HG03457 (cell line): Measurements from ENCODE around the gene TSSK3.
"Not testable (repeated sequence)": the region's sequence is repeated elsewhere in the genome, so short reads cannot be mapped to it uniquely, and the experiment has no call there.

Experiments
- ATAC-seq: cut with Tn5 transposase; IDR thresholded peaks from one replicate; pipeline ENCODE4 v1.9.1; 2021; ENCODE audit warnings: moderate number of reproducible peaks; ENCODE audit not compliant: unreplicated experiment

The TSSK3 gene

DNA sequence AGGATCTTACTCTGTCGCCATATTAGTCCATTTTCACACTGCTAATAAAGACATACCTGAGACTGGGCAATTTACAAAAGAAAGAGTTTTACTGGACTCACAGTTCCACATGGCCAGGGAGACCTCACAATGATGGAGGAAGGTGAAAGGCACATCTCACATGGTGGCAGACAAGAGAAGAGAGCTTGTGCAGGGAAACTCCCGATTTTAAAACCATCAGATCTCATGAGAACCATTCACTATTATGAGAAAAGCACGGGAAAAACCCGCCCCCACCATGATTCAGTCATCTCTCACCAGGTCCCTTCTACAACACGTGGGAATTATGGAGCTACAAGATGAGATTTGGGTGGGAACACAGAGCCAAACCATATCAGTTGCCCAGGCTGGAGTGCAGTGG is 34.2 kb downstream of the TSSK3 start:
- not testable (repeated sequence) for ATAC-seq

DNA sequence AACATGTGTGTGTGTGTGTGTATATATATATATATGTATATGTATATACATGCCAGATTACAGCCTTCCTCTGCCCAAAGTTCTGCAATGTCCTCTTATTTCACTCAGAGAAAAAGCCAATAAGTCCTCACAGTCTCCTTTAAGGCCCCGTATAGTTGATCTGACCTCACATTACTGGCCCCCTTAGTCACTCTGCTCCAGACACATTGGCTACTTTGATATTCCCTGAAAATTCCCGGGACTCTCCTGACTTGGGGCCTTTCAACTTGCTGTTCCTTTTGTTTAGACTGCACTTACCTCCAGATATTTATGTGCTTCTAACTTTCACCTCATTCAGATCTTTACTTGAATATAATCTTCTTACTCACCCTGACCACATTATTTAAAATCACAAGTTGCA is 36.1 kb downstream of the TSSK3 start:
- no peak for ATAC-seq

DNA sequence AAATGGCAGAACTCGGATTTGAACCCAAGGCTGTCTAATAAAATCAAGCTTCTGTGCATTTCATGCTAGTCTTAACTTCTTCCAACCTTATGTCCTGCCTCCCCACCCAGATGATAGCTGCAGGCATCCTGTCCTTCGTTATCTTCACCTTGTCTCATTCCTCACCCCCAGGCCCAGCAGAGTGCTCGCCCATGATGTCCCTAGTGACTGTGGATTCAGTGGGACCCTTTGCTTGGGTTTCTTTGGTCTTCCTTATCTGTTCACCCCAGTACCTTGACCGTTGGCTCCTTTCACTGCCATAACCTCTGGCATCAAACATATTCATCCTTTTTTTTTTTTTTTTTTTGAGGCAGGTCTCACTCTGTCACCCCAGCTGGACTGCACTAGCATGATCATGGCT is 37.5 kb downstream of the TSSK3 start:
- ATAC-seq = no peak

DNA sequence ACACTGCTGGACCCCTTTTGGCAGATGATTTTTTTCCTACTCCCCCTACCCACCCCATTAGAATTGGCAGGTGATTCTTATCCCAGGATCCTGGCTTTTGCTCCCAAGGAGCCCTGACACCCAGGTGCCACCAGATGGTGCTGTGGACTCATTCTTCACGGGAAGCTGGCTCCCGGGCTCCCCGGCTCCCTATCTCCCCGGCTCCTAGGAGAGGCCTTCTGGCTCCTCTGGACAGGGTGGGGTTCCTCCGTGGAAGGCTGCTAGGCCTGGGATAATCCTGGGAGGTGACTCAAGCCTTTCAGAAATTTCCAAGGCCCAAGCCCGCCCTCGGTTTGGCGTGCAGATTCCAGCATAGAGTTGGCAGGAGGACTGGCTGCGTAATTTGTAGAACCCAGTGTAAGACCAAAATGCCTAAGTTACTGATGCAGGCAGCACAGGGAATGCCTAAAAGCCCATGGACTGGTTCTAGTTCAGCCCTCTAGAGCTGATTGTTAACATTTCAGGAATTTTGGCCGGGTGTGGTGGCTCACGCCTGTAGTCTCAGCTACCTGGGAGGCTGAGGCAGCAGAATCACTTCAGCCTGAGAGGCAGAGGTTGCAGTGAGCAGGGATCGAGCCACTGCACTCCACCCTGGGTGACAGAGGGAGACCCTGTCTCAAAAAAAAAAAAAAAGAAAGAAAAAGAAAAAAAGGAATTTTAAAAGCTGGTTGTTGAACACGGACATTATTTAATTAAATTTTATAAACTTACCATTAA is 38.7 kb downstream of the TSSK3 start:
- ATAC-seq = no peak

DNA sequence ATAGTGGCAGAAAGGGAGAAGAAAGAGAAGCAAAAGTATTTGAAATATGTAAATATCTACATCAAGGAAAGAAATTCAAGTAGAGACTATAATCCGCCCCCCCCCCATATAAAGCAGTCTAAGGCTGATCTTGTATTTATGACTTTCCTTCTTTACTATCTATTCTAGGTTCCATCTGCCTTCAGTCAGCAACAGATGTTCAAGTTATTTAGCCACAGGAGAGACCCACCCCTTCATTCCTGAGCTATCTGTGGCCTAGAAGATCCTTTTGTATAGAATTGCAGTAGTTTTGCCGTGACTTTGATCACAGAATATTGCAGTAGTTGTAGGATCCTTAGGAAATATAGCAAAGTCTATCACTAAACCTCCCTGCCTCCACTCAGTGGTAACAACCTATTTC is 42.6 kb downstream of the TSSK3 start:
- no peak for ATAC-seq

DNA sequence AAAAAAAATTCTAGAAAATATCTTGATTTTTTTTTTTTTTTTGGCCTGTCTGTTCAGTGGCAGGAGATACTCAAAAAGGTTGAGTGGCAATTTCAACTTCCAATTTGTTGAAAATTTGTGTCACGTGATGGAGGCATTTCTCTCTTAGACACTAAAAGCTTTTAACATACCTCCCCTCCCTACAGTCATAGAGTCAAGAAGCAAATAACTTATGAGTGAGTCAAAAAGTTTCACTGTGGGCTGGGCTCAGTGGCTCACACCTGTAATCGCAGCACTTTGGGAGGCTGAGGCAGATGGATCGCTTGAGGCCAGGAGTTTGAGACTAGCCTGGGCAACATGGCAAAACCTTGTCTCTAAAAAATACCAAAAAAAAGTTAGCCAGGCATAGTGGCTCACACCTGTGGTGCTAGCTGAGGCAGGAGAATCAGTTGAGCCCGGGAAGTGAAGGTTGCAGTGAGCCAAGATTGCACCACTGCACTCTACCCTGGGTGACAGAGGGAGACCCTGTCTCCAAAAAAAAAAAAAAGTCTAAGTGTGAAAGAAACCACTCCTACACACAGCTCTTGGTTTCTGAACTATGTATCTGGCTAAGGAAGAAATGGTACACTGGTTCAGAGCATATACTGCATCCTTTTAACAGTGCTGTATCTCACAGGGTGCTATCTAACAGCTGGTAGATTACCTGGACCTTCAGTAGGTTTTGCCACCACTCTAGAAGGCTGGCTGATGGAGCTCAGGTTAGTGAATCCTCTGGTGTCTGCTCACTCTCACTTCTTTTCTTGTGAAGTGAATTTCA is 43.5 kb downstream of the TSSK3 start:
- no peak for ATAC-seq

DNA sequence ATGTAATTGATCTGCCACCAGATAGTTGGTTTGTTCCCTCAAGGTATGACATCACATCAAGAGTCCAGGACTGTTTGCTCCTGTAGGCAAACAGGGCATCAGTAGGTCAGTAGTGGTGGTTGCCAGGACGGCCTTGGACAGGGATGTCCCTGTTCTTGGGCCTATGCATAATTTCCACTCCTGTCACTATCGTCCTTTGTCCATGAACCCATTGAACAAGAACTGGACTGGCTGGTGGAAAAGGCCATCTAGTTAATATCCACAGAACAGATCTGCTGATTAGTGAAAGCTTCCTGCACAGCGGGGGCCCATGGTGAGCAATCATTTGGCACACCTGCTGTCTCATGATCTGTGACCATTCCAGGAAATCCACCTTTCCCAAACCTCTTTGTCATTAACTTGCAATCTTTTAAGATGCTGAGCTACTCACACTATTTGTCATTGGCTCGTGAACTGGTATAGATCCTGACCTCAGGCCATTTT is 44.3 kb downstream of the TSSK3 start:
- ATAC-seq = no peak

DNA sequence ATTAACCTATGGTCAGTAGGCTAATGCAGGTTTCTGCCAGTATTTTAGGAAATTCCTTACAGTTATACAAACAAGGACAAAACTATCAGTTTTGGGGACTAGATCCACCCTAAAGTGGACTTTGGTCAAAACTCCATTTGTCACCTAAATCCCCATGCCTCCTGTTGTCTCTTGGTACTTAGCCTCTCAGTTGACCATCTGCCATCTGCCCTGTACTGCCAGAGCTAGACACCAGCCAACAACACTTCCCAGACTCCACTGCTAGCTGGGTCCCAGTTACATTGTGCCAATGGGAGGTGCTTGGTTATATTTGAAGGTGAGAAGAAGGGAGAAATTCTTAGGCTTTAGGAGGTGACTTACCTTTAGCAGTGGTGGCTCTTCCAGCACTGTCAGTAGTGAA is 48.9 kb downstream of the TSSK3 start:
- no peak for ATAC-seq

DNA sequence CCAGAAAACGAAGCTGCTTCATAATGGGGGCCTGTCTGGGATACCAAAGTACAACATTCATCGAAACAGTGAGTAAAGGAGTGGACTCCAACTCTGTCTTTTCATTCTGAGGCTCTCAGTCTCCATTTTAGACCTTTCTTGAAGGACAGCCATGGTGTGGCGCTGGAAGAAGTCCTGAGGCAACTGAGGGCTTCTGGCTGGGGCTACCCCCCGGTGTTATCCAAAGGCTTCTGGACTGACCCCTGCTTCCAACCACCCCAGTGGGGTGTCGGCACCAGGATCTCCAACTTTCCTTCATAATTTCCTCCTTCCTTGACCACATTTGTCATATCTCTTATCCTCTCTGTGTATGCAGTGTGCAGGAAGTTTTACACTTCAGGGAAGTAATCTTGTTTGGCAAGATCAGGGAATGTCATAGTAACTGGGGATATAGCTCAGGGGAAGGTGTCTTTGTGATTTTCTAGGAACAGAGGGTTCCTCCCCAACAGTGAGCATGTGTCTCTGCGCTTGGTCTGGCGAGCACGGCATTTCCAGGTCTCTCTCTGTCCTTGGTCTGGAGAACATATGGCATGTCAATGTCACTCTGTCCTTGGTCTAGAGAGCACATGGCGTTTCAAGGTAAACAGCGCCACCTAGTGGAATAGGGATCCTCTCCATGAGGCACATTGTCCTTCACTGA is 51.3 kb downstream of the TSSK3 start:
- ATAC-seq = no peak
